Effector memory CD4-positive, alpha-beta T cell (primary cell): Measurements from ENCODE around the gene ASF1A.

Source experiments
- DNase-seq, 3 donors: peaks; one replicate each; pipeline ENCODE4 v3.0.0-alpha.2; 2020
- H3K27ac ChIP-seq: 2 replicates; pipeline ENCODE4 v1.7.0; 2013; ENCODE audit warnings: mild to moderate bottlenecking, low read length, moderate library complexity; ENCODE audit not compliant: insufficient read depth, poor library complexity, severe bottlenecking
- H3K27me3 ChIP-seq: replicated peaks from 2 replicates; pipeline ENCODE4 v1.7.0; 2013; ENCODE audit warnings: mild to moderate bottlenecking, low read length; ENCODE audit not compliant: insufficient read depth, control insufficient read depth, poor library complexity, severe bottlenecking
- H3K36me3 ChIP-seq: 2 replicates; pipeline ENCODE4 v1.7.0; 2013; ENCODE audit warnings: mild to moderate bottlenecking, low read length, moderate library complexity; ENCODE audit not compliant: control insufficient read depth, insufficient read depth
- H3K4me1 ChIP-seq: 2 replicates; pipeline ENCODE4 v1.7.0; 2013; ENCODE audit warnings: low read length, mild to moderate bottlenecking; ENCODE audit not compliant: control insufficient read depth, insufficient read depth, poor library complexity, severe bottlenecking
- H3K4me3 ChIP-seq: 2 replicates; pipeline ENCODE4 v1.7.0; 2013; ENCODE audit warnings: low read length, low read depth, mild to moderate bottlenecking; ENCODE audit not compliant: insufficient read depth, poor library complexity, severe bottlenecking
- H3K9me3 ChIP-seq: 2 replicates; pipeline ENCODE4 v1.7.0; 2013; ENCODE audit warnings: mild to moderate bottlenecking, low read length, moderate library complexity; ENCODE audit not compliant: control insufficient read depth

Gene ASF1A

DNA sequence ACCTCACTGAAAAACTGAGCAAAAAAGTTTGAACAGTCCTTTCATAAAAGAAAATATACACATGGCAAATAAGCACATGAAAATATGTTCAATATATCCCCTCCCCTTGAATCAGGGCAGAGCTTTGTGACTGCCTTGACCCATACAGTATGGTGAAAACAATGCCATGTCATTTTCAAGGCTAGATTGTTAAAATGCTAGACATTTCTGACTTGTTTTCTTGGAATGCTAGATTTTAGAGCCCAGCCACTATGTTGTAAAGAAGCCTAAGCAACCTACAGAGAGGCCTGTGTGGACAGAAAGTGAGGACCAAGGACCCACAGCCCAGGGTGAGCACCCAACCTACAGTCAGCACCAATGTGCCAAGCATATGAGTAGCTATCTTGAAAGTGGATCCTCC, 17.1 kb upstream of the ASF1A start:
- no peaks in the 10 kb centered on the region for H3K27me3 ChIP-seq
- no peaks in the 10 kb centered on the region for H3K36me3 ChIP-seq
- no peaks in the 10 kb centered on the region for H3K4me1 ChIP-seq
- no peak for DNase-seq
- no peak overlapping the region for H3K4me3 ChIP-seq
- no peaks in the 10 kb centered on the region for H3K9me3 ChIP-seq
- H3K27ac ChIP-seq, result no peak overlapping the region

DNA sequence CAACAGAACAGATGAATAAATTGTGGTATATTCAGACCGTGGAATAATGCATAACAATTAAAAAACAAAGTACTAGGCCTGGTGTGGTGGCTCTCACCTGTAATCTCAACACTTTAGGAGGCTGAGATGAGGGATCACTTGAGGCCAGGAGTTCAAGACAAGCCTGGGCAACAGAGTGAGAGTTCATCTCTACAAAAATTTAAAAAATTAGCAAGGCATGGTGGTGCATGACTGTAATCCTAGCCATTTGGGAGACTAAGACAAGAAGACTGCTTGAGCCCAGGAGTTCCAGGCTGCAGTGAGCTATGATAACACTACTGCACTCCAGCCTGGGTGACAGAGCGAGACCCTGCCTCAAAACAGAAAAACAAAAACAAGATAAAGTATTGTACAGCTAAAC, 16.1 kb upstream of the ASF1A start:
- DNase-seq, result no peak
- H3K9me3 ChIP-seq, result no peaks in the 10 kb centered on the region
- H3K27ac ChIP-seq, result no peak overlapping the region
- H3K4me1 ChIP-seq, result peaks cover 4% of the 10 kb centered on the region
- no peaks in the 10 kb centered on the region for H3K27me3 ChIP-seq
- H3K4me3 ChIP-seq, result no peak overlapping the region
- no peaks in the 10 kb centered on the region for H3K36me3 ChIP-seq

DNA sequence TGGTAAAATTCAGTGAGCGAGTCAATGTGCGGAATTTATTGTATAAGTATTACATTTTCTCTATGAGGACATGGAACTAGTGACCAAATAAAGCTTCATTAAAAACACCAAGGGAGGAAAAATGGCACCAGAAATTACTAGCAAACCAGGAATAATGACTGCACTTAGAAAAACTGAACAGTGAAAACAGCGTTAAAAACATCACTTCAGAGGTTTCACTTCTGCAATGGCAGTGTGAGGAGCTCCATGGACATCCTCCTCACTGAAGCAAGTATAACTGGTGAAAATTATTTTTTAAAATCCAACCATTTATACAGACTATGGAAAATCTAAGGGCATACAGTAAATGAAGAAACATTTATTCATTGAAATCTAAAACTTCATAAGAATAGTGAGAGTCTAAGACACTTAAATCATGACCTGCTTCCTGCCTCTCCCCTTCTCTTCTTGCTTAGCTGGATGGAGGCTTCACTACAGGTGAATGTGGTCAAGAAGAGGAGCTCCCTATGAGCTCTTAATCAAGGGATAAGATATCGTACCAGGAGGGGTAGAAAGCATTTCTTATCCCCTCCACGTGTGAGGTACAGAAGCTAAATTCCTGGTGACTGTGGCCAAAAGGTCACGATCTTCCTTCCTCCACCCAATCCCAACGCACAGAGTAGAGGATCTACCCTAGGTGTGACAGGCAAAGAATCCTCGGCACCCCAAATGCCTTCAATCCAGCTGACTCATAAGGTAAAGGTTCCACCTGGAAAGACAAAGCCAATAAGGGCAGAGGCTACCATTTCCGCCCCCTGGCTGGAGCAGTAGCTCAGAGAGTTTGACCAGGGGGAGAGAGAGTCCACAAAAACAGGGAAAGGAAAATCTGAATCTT, 12.3 kb upstream of the ASF1A start:
- H3K27ac ChIP-seq, result no peak overlapping the region
- DNase-seq, result no peak
- no peaks in the 10 kb centered on the region for H3K9me3 ChIP-seq
- peaks cover 14% of the 10 kb centered on the region for H3K4me1 ChIP-seq
- no peak overlapping the region for H3K4me3 ChIP-seq
- no peaks in the 10 kb centered on the region for H3K27me3 ChIP-seq
- H3K36me3 ChIP-seq, result no peaks in the 10 kb centered on the region

DNA sequence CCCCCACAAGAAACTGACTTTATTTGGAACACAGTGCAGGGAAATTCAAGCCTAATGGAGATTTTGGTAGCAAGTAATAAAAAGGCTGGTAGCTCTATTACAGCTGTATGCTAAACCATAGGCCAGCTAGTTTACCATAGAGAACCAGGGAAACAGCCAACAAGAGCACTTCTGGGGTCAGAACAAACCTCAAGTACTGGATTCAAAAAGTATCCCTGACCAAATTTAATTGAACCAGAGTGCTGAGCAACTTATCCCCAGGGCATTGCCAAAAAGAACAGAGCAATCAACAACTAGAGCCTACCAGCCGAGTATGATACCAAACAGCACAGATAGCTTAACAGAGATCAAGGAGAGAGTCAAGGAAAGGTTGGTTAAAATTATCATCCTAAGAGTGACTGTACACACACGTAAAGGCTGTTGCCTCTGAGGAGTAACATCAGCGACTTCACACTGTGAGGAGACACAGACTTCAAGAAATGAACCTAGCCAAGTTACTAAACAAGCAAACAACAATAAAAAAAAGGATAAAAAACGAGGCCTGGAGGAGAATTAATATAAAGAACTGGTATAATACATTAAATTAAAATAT, 11.5 kb upstream of the ASF1A start:
- no peak for DNase-seq
- no peaks in the 10 kb centered on the region for H3K36me3 ChIP-seq
- H3K4me3 ChIP-seq, result no peak overlapping the region
- no peaks in the 10 kb centered on the region for H3K9me3 ChIP-seq
- no peaks in the 10 kb centered on the region for H3K27me3 ChIP-seq
- peaks cover 19% of the 10 kb centered on the region for H3K4me1 ChIP-seq
- H3K27ac ChIP-seq, result no peak overlapping the region

DNA sequence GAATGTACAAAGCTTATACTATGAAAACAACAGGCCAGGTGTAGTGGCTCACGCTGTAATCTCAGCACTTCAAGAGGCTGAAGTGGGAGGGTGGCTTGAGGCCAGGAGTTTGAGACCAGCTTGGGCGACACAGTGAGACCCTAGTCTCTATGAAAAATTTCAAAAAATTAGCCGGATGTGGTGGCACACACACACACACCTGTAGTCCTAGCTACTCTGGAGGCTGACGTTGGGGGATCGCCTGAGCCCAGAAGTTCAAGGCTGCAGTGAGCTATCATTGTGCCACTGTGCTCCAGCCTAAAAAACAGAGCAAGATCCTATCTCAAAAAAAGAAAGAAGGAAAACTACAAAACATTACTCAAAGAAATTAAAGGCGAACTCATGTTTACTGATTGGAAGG, 7.3 kb upstream of the ASF1A start:
- Histone ChIP-seq H3K36me3 (no peaks in the 10 kb centered on the region), H3K4me3 (no peak overlapping the region), H3K27me3 (no peaks in the 10 kb centered on the region), H3K4me1 (peaks cover 35% of the 10 kb centered on the region), H3K9me3 (no peaks in the 10 kb centered on the region), H3K27ac (no peak overlapping the region)
- no peak for DNase-seq

DNA sequence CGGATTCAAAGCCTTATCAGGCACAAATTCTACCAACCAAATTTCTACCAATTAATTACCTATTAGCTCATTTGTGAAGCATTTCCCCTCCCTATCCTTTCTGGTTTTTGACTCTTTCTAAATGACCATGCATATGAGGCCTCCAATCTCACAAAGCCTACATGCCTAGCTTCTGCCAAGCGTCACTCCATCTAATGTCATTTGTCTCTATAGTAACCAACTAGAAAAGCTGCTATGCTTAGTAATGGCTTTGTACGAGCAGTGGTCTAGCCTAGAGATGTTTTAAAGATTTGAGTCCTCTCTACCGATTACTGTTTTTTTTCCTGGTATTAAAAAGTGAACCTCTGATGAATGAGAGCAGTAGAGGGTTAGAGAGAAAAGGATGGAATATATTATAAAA, 4.8 kb upstream of the ASF1A start:
- Histone ChIP-seq H3K9me3 (no peaks in the 10 kb centered on the region), H3K4me1 (peaks cover 44% of the 10 kb centered on the region), H3K4me3 (no peak overlapping the region), H3K27me3 (no peaks in the 10 kb centered on the region), H3K36me3 (no peaks in the 10 kb centered on the region), H3K27ac (no peak overlapping the region)
- no peak for DNase-seq

DNA sequence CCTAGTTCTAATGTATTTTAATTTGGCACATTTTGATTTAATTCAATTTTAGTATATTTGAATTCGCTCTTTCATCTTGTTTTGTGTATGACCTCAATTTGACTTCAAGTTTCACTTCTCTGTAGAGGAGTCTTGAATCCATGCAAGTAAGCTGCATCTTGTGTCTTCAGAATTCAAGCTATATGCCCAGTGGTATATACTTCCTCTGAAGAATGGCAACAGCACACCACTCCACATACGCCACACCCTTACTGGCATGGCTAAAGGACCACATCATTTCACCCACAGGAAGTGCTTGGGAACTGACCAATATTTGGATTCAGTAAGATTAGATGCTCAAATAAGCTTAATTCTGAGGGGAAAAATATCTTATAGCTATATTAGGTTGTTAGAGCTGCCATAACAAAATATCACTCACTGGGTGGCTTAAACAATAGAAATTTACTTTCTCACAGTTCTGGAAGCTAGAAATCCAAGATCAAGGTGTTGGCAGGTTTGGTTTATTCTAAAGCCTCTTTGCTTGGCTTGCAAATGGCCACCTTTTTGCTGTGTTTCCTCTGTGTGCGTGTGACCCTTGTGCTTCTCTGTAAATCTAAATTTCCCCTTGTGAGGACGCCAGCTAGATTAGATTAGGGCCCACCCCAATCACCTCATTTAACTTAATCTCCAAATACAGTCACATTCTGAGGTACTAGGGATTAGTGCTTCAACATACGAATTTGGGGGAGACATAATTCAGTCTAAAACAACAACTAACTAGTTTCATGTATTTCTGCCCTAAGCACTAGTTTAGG, 2.8 kb upstream of the ASF1A start:
- no peaks in the 10 kb centered on the region for H3K27me3 ChIP-seq
- H3K4me3 ChIP-seq, result peak overlapping the region; percentile 94
- H3K4me1 ChIP-seq, result peaks cover 42% of the 10 kb centered on the region

DNA sequence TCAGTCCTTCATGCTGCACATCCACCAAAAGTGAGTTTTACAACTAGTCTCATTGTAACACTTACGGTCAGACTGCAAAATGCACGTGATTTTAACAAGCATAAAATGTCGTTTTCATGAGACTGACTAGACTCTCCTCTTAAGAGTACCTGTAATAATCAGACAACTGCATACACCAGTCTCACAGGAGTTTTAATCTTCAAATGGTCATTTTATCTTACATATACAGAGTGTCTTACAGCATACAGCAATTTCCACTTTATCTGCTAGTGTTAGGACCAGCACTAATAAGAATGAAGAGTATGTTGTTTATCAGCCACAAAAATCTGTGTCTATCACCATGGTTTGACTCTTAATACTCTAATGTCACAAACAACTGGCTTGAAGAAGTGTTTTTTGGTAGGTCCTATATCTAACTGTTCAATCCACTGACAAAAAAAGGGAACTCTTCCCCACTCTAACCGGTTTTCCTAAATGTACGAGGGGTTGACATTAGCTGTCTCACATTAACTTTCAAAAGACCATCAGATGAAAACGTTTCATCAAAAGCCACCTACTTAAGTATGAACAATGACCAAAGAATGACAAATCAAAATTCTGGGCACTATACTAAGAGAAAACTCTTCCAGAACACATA, 1.5 kb upstream of the ASF1A start:
- Histone ChIP-seq H3K4me1 (peaks cover 33% of the 10 kb centered on the region), H3K4me3 (peak overlapping the region; percentile 94), H3K9me3 (no peaks in the 10 kb centered on the region), H3K27me3 (no peaks in the 10 kb centered on the region), H3K27ac (peak overlapping the region; percentile 94), H3K36me3 (no peaks in the 10 kb centered on the region)
- DNase-seq, result no peak

More for the DNA sequence above, 2.8 kb upstream of the ASF1A start:
- Histone ChIP-seq H3K9me3 (no peaks in the 10 kb centered on the region), H3K27ac (peak overlapping the region; percentile 94), H3K36me3 (no peaks in the 10 kb centered on the region)
- DNase-seq, result no peak

DNA sequence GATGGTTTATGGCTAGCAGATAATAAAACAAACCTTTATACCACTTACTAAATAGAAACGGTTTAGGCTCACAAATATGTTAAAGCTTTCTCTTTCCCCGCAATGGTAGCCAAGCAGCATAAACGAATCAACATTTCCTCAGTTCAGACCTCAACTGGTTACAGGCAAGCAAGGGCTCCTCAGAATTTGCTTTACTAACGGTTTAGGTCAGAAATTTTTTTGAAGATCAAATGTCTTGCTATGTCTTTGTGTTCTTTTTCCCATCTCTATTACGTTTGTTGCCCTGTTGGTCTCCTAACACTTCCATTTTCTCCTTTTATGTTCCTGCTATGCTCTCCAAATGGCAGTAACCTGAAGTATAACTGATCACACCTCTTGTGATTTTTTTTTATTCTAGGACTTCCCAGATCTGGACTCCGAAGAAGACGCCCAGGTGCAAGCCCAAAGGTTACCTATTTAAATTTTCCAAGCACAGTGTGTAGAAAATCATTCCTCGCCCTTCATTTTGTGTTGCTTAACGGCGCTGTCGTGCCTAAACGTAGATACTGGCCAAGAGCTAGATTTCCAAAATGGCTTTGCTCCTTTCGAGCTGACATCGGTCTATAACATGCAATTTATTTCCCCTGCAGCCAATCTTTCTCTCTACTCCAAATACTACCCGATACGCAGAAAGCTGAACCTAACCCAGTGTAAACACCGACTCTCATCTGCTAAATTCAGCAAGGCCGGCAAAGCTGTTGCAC, 717 bp upstream of the ASF1A start:
- DNase-seq, result peak; percentile 13 to 51 (median 43)
- Histone ChIP-seq H3K4me3 (peak overlapping the region; percentile 94), H3K27me3 (no peaks in the 10 kb centered on the region), H3K9me3 (no peaks in the 10 kb centered on the region), H3K27ac (peak overlapping the region; percentile 94), H3K4me1 (peaks cover 33% of the 10 kb centered on the region), H3K36me3 (no peaks in the 10 kb centered on the region)
